Measurements from ENCODE around the gene WEE2.
"Not testable (repeated sequence)": the region's sequence is repeated elsewhere in the genome, so short reads cannot be mapped to it uniquely, and the experiment has no call there.

The WEE2 gene

GRCh38 chr7:141712603-141713255, 4.6 kb downstream of the WEE2 start:
- DNase-seq (ENCODE audit: low read depth in 2 of 2, low spot score in 1 of 2) = no peak

GRCh38 chr7:141713890-141714289, 5.7 kb downstream of the WEE2 start:
- no peak for DNase-seq (ENCODE audit: low read depth in 2 of 2, low spot score in 1 of 2)

- DNase-seq (ENCODE audit: low read depth in 2 of 2, low spot score in 1 of 2) = no peak
These were observed 6.4 kb downstream of the WEE2 start for GRCh38 chr7:141714571-141714970.

GRCh38 chr7:141715018-141715417, 6.9 kb downstream of the WEE2 start:
- no peak for DNase-seq (ENCODE audit: low read depth in 2 of 2, low spot score in 1 of 2)

GRCh38 chr7:141715794-141716689, 7.9 kb downstream of the WEE2 start:
- DNase-seq (ENCODE audit: low read depth in 2 of 2, low spot score in 1 of 2) = no peak

GRCh38 chr7:141717450-141717849, 9.3 kb downstream of the WEE2 start:
- no peak for DNase-seq (ENCODE audit: low read depth in 2 of 2, low spot score in 1 of 2)

- no peak for DNase-seq (ENCODE audit: low read depth in 2 of 2, low spot score in 1 of 2)
These were observed 14.4 kb downstream of the WEE2 start for GRCh38 chr7:141722529-141722928.

GRCh38 chr7:141729020-141729419, 20.9 kb downstream of the WEE2 start:
- DNase-seq (ENCODE audit: low read depth in 2 of 2, low spot score in 1 of 2) = no peak

- no peak for DNase-seq (ENCODE audit: low read depth in 2 of 2, low spot score in 1 of 2)
These were observed 23.5 kb downstream of the WEE2 start for GRCh38 chr7:141731476-141732149.

- DNase-seq (ENCODE audit: low read depth in 2 of 2, low spot score in 1 of 2) = no peak
These were observed 29.1 kb downstream of the WEE2 start for GRCh38 chr7:141737118-141737835.

GRCh38 chr7:141737836-141738591, 29.9 kb downstream of the WEE2 start, which contains the start of gene SSBP1:
Gene SSBP1 (plus strand): TSS chr7:141738358. CDS start chr7:141739167, 809 bp downstream.
- DNase-seq (ENCODE audit: low read depth in 2 of 2, low spot score in 1 of 2) = peak; percentile 81 to 83

GRCh38 chr7:141738592-141739013, 30.4 kb downstream of the WEE2 start:
- DNase-seq (ENCODE audit: low read depth in 2 of 2, low spot score in 1 of 2) = no peak

GRCh38 chr7:141739250-141739649, 31.1 kb downstream of the WEE2 start:
- no peak for DNase-seq (ENCODE audit: low read depth in 2 of 2, low spot score in 1 of 2)

GRCh38 chr7:141742229-141742628, 34.1 kb downstream of the WEE2 start:
- DNase-seq (ENCODE audit: low read depth in 2 of 2, low spot score in 1 of 2) = no peak

GRCh38 chr7:141744131-141744530, 36.0 kb downstream of the WEE2 start:
- no peak for DNase-seq (ENCODE audit: low read depth in 2 of 2, low spot score in 1 of 2)

GRCh38 chr7:141748396-141748795, 40.2 kb downstream of the WEE2 start:
- no peak for DNase-seq (ENCODE audit: low read depth in 2 of 2, low spot score in 1 of 2)

- DNase-seq (ENCODE audit: low read depth in 2 of 2, low spot score in 1 of 2) = not testable (repeated sequence)
These were observed 43.8 kb downstream of the WEE2 start for GRCh38 chr7:141751904-141752303.

- no peak for DNase-seq (ENCODE audit: low read depth in 2 of 2, low spot score in 1 of 2)
These were observed 44.5 kb downstream of the WEE2 start for GRCh38 chr7:141752634-141753033.

- DNase-seq (ENCODE audit: low read depth in 2 of 2, low spot score in 1 of 2) = no peak
These were observed 46.8 kb downstream of the WEE2 start for GRCh38 chr7:141754939-141755338.

GRCh38 chr7:141763797-141764196, 55.6 kb downstream of the WEE2 start, which contains the start of gene TAS2R3:
Gene TAS2R3 (plus strand): TSS chr7:141764097. CDS start chr7:141764159, 62 bp downstream.
- DNase-seq (ENCODE audit: low read depth in 2 of 2, low spot score in 1 of 2) = no peak

Measured in stimulated activated CD8-positive, alpha-beta memory T cell treated with anti-CD3 and anti-CD28 coated beads, Interleukin-4, amount 100 ng/mL, for 4 hours (primary cell).